Muscle layer of duodenum (tissue), 2 donors: ENCODE results near the gene PCDHGA8.
A peak's percentile ranks its signal among the peaks of the same experiment; 100 is the strongest.
"Not testable (repeated sequence)": the region's sequence is repeated elsewhere in the genome, so short reads cannot be mapped to it uniquely, and the experiment has no call there.

Experiments used
- H3K27ac ChIP-seq: one replicate; pipeline ENCODE4 v1.7.0; 2013; ENCODE audit warnings: mild to moderate bottlenecking, low read length
- H3K27me3 ChIP-seq: one replicate; pipeline ENCODE4 v1.7.0; 2013; ENCODE audit warnings: low read depth, mild to moderate bottlenecking, control low read depth, low read length
- H3K36me3 ChIP-seq, 2 donors: one replicate each; pipeline ENCODE4 v1.7.0; 2013; ENCODE audit warnings: low read length in 2 of 2, control low read depth in 1 of 2, mild to moderate bottlenecking in 1 of 2; ENCODE audit not compliant: insufficient read depth in 2 of 2, control insufficient read depth in 1 of 2
- H3K4me1 ChIP-seq, 2 donors: one replicate each; pipeline ENCODE4 v1.7.0; 2013; ENCODE audit warnings: low read length in 2 of 2, mild to moderate bottlenecking in 2 of 2, control low read depth in 1 of 2, moderate library complexity in 1 of 2; ENCODE audit not compliant: insufficient read depth in 2 of 2, control insufficient read depth in 1 of 2
- H3K4me3 ChIP-seq, 2 donors: one replicate each; pipeline ENCODE4 v1.7.0; 2013; ENCODE audit warnings: low read length in 2 of 2, low read depth in 1 of 2, mild to moderate bottlenecking in 1 of 2
- H3K9me3 ChIP-seq, 2 donors: one replicate each; pipeline ENCODE4 v1.7.0; 2013; ENCODE audit warnings: low read length in 2 of 2, control low read depth in 1 of 2, mild to moderate bottlenecking in 1 of 2; ENCODE audit not compliant: control insufficient read depth in 1 of 2
- donor health status: healthy.

The PCDHGA8 gene

GRCh38 chr5:141392429-141393198 lies at the start of gene PCDHGA8:
TSS of gene PCDHGA8 (plus strand) at chr5:141392633. CDS start at chr5:141392814, 181 bp downstream.
- H3K27ac ChIP-seq, result no peak within 1 kb of the TSS
- H3K36me3 ChIP-seq, result peaks cover 0 to 4% of the 10 kb centered on the region in 2 donors
- no peaks in the 10 kb centered on the region for H3K27me3 ChIP-seq
- peaks cover 59 to 82% of the 10 kb centered on the region in 2 donors for H3K9me3 ChIP-seq
- H3K4me1 ChIP-seq, result no peaks in the 10 kb centered on the region
- peak within 1 kb of the TSS in 1 of 2 donors; percentile 73 for H3K4me3 ChIP-seq

- H3K9me3 ChIP-seq, result peaks cover 50 to 88% of the 10 kb centered on the region in 2 donors
- H3K36me3 ChIP-seq, result peaks cover 0 to 4% of the 10 kb centered on the region in 2 donors
- H3K4me3 ChIP-seq, result peak overlapping the region; percentile 8 to 23
- H3K27me3 ChIP-seq, result no peaks in the 10 kb centered on the region
- H3K4me1 ChIP-seq, result no peaks in the 10 kb centered on the region
- H3K27ac ChIP-seq, result no peak overlapping the region
These were observed 49.7 kb upstream of the PCDHGA8 start for GRCh38 chr5:141342773-141343172.

DNA sequence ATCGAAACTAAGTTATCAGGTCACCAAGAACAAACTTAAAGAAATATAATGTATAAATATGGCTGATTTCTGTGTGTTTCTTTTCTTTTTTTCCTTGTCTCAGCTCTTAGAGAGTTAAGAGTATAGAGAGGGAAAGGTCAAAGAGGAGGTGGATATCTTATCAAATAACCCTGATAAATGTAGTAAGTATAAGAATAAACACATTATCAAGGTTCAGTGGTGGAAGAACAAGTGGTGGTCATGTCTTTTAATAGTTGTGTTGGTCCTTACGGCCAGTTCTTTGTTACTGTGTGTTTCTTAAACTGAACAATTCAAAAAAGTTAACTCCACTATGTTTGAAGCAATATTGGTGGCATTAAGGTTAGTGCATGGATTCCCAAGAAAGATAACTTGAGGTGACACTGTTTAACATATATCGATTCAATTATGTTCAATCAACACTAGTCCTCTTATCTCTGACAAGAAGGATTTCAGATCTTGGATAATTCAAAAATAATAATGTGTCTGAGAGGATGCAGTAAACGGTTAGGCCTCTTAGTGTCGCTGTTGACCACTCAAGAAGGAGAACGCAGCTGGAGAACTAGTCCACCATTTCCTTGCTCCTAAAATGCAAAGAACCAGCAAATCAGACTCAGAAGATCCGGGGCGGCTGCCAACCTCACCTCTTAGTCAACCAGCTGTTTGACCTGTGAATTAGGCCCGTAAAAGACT lies 49.0 kb upstream of the PCDHGA8 start, which contains the start of gene PCDHGA3:
Gene PCDHGA3, plus strand, starts transcription at position 588 of the 711 bp plus-strand sequence. CDS start 205 bp downstream, outside the sequence.
- Histone ChIP-seq H3K4me3 (peak within 1 kb of the TSS; percentile 30 to 57), H3K9me3 (peaks cover 56 to 88% of the 10 kb centered on the region in 2 donors), H3K27me3 (no peaks in the 10 kb centered on the region), H3K4me1 (no peaks in the 10 kb centered on the region), H3K36me3 (peaks cover 0 to 4% of the 10 kb centered on the region in 2 donors), H3K27ac (no peak within 1 kb of the TSS)

GRCh38 chr5:141343953-141344463 lies 48.4 kb upstream of the PCDHGA8 start:
- Histone ChIP-seq H3K27me3 (no peaks in the 10 kb centered on the region), H3K36me3 (peaks cover 0 to 4% of the 10 kb centered on the region in 2 donors), H3K4me1 (no peaks in the 10 kb centered on the region), H3K27ac (no peak overlapping the region), H3K9me3 (peaks cover 61 to 88% of the 10 kb centered on the region in 2 donors), H3K4me3 (peak overlapping the region; percentile 30 to 57)

GRCh38 chr5:141345327-141345726 lies 47.1 kb upstream of the PCDHGA8 start:
- Histone ChIP-seq H3K27me3 (no peaks in the 10 kb centered on the region), H3K9me3 (peaks cover 53 to 83% of the 10 kb centered on the region in 2 donors)

GRCh38 chr5:141346017-141346416 lies 46.4 kb upstream of the PCDHGA8 start:
- not testable (repeated sequence) for H3K4me1 ChIP-seq, H3K36me3 ChIP-seq, H3K27me3 ChIP-seq, H3K27ac ChIP-seq
- Histone ChIP-seq H3K9me3 (peaks cover 58 to 83% of the 10 kb centered on the region in 2 donors), H3K4me3 (peak overlapping the region in 1 of 2 donors; percentile 43)

More at GRCh38 chr5:141345327-141345726, 47.1 kb upstream of the PCDHGA8 start:
- H3K4me3 ChIP-seq, result peak overlapping the region in 1 of 2 donors; percentile 57
- no peaks in the 10 kb centered on the region for H3K4me1 ChIP-seq
- H3K27ac ChIP-seq, result no peak overlapping the region
- H3K36me3 ChIP-seq, result no peaks in the 10 kb centered on the region

- peaks cover 42 to 78% of the 10 kb centered on the region in 2 donors for H3K9me3 ChIP-seq
- H3K4me3 ChIP-seq, result peak within 1 kb of the TSS; percentile 33 to 56
- no peaks in the 10 kb centered on the region for H3K27me3 ChIP-seq
- no peaks in the 10 kb centered on the region for H3K4me1 ChIP-seq
- H3K27ac ChIP-seq, result no peak within 1 kb of the TSS
- H3K36me3 ChIP-seq, result no peaks in the 10 kb centered on the region
These were observed 42.4 kb upstream of the PCDHGA8 start, which contains the start of gene PCDHGB1 for GRCh38 chr5:141349917-141350619. TSS of gene PCDHGB1 (plus strand) at chr5:141350099. CDS start at chr5:141350261, 162 bp downstream.

- no peaks in the 10 kb centered on the region for H3K4me1 ChIP-seq
- no peak overlapping the region for H3K27ac ChIP-seq
- no peaks in the 10 kb centered on the region for H3K36me3 ChIP-seq
- peaks cover 53 to 81% of the 10 kb centered on the region in 2 donors for H3K9me3 ChIP-seq
- H3K27me3 ChIP-seq, result no peaks in the 10 kb centered on the region
- peak overlapping the region in 1 of 2 donors; percentile 56 for H3K4me3 ChIP-seq
These were observed 40.8 kb upstream of the PCDHGA8 start for GRCh38 chr5:141351591-141351990.

DNA sequence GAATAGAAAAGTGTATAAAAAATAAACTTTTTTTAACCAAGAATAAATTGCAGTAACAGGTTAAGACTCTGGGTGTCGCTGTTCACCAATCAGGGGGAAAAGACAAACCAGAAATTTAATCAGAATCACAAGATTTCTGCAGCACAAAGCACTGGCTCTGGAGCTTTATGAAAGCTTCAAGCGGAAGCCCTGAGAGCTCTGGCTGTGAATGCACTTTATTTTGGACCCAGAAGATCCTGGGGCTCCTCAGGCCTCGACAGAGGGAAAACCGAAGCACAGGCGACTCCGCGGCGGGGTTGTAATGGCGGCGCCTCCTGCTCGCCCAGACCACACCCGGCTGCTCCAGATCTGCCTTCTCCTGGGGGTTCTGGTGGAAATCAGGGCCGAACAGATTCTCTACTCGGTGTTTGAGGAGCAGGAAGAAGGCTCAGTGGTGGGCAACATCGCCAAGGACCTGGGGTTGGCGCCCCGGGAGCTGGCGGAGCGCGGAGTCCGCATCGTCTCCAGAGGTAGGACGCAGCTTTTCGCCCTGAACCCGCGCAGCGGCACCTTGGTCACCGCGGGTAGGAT lies 37.4 kb upstream of the PCDHGA8 start, which contains the start of gene PCDHGA4:
Gene PCDHGA4, plus strand, starts transcription at position 122 of the 570 bp plus-strand sequence. Its CDS starts 87 bp downstream, at position 209.
- Histone ChIP-seq H3K4me1 (no peaks in the 10 kb centered on the region), H3K9me3 (peaks cover 52 to 71% of the 10 kb centered on the region in 2 donors), H3K4me3 (peak within 1 kb of the TSS; percentile 12 to 53), H3K36me3 (no peaks in the 10 kb centered on the region), H3K27ac (no peak within 1 kb of the TSS), H3K27me3 (no peaks in the 10 kb centered on the region)

- H3K27ac ChIP-seq, result no peak overlapping the region
- no peaks in the 10 kb centered on the region for H3K4me1 ChIP-seq
- H3K9me3 ChIP-seq, result peaks cover 55 to 71% of the 10 kb centered on the region in 2 donors
- H3K4me3 ChIP-seq, result peak overlapping the region; percentile 12 to 53
- H3K36me3 ChIP-seq, result no peaks in the 10 kb centered on the region
- H3K27me3 ChIP-seq, result no peaks in the 10 kb centered on the region
These were observed 36.8 kb upstream of the PCDHGA8 start for GRCh38 chr5:141355641-141356040.
